Measurements from ENCODE around the gene PCGF5. TPM values are rescaled to one million over a fixed set of nuclear protein-coding genes. Genes with fewer than 3 reads are reported as not detected.
"Not testable (repeated sequence)": the region's sequence is repeated elsewhere in the genome, so short reads cannot be mapped to it uniquely, and the experiment has no call there.

Gene PCGF5
- total RNA-seq: 42.7 TPM

- DNase-seq: peak; percentile 92
Observed at GRCh38 chr10:91220194-91220953, at the start of gene PCGF5. PCGF5 (plus strand) TSS chr10:91220663; CDS start chr10:91222872, 2,209 bp downstream.

- no peak for DNase-seq
Observed at GRCh38 chr10:91171485-91171884, 49.0 kb upstream of the PCGF5 start.

- DNase-seq: no peak
Observed at GRCh38 chr10:91172348-91172747, 48.1 kb upstream of the PCGF5 start.

GRCh38 chr10:91185239-91185875 lies 35.1 kb upstream of the PCGF5 start:
- no peak for DNase-seq

GRCh38 chr10:91187156-91187555 lies 33.3 kb upstream of the PCGF5 start:
- no peak for DNase-seq

- not testable (repeated sequence) for DNase-seq
Observed at GRCh38 chr10:91188010-91188409, 32.5 kb upstream of the PCGF5 start.

GRCh38 chr10:91188889-91189288 lies 31.6 kb upstream of the PCGF5 start:
- no peak for DNase-seq

- DNase-seq: no peak
Observed at GRCh38 chr10:91190388-91190870, 30.0 kb upstream of the PCGF5 start.

- no peak for DNase-seq
Observed at GRCh38 chr10:91190876-91191583, 29.4 kb upstream of the PCGF5 start.

- DNase-seq: no peak
Observed at GRCh38 chr10:91191584-91191919, 28.9 kb upstream of the PCGF5 start.

- no peak for DNase-seq
Observed at GRCh38 chr10:91194497-91195179, 25.8 kb upstream of the PCGF5 start.

GRCh38 chr10:91196268-91197048 lies 24.0 kb upstream of the PCGF5 start:
- DNase-seq: no peak

GRCh38 chr10:91197127-91197526 lies 23.3 kb upstream of the PCGF5 start:
- no peak for DNase-seq

- no peak for DNase-seq
Observed at GRCh38 chr10:91198781-91199180, 21.7 kb upstream of the PCGF5 start.

- DNase-seq: no peak
Observed at GRCh38 chr10:91200314-91201212, 19.9 kb upstream of the PCGF5 start.

- DNase-seq: no peak
Observed at GRCh38 chr10:91201213-91201996, 19.1 kb upstream of the PCGF5 start.

GRCh38 chr10:91206427-91206826 lies 14.0 kb upstream of the PCGF5 start:
- DNase-seq: no peak

- DNase-seq: no peak
Observed at GRCh38 chr10:91206837-91207474, 13.5 kb upstream of the PCGF5 start.

GRCh38 chr10:91208642-91209041 lies 11.8 kb upstream of the PCGF5 start:
- DNase-seq: no peak

All from tongue (tissue), 2 donors.